Measurements from ENCODE around the gene ULK3.

GRCh38 chr15:74866090-74866489 is 23.1 kb upstream of the ULK3 start:
- no peak for TF ChIP-seq CTCF (IDR thresholded peaks at IDR 0.05)
- no peak for TF ChIP-seq POLR2A (IDR thresholded peaks at IDR 0.05)
